ENCODE results near the gene FSHR. TPM values are rescaled to one million over a fixed set of nuclear protein-coding genes. Genes with fewer than 3 reads are reported as not detected.

The FSHR gene
- total RNA-seq, 4 donors from 2014 or later, result not detected

DNA sequence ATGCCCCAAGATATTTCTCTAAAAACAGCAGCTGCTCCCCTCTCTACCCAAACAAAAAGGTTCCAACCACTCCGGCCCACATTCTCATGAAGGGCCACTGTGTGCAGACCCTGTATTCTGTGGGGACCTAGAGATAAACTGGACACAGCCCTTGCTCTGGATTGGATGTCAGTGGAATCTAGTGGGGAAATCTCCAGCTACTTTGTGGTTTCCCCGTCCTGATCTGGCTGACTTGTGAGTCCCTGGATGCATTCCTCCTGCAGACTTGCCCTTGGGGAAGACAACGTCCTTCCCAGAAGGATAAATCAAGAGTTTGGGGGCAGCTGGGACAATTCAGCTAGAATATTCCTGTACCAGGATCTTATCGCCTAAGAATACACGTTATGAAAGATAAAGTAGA, 151.1 kb downstream of the FSHR start:
- H3K4me1 ChIP-seq, result no peaks in the 10 kb centered on the region
- H3K27me3 ChIP-seq, result no peaks in the 10 kb centered on the region
- no peak for DNase-seq (ENCODE audit: low spot score in 2 of 2)
- no peak overlapping the region for H3K27ac ChIP-seq
- no peak overlapping the region for H3K4me3 ChIP-seq
- WGBS, result 56% methylated on average over 5 of the region's 5 CpGs
- H3K9me3 ChIP-seq, result no peaks in the 10 kb centered on the region
- TF ChIP-seq POLR2A (IDR thresholded peaks at IDR 0.05) (no peak), POLR2AphosphoS5 (IDR thresholded peaks at IDR 0.05) (no peak), CTCF (IDR thresholded peaks at IDR 0.05) (no peak), EP300 (IDR thresholded peaks at IDR 0.05) (no peak)
- no peaks in the 10 kb centered on the region for H3K36me3 ChIP-seq

- Histone ChIP-seq H3K9me3 (no peaks in the 10 kb centered on the region), H3K36me3 (no peaks in the 10 kb centered on the region), H3K27ac (no peak overlapping the region), H3K4me1 (no peaks in the 10 kb centered on the region), H3K27me3 (no peaks in the 10 kb centered on the region), H3K4me3 (no peak overlapping the region)
- TF ChIP-seq EP300 (IDR thresholded peaks at IDR 0.05) (no peak), POLR2AphosphoS5 (IDR thresholded peaks at IDR 0.05) (no peak), POLR2A (IDR thresholded peaks at IDR 0.05) (no peak), CTCF (IDR thresholded peaks at IDR 0.05) (no peak)
- DNase-seq (ENCODE audit: low spot score in 2 of 2), result no peak
- WGBS, result 58% methylated on average over 3 of the region's 3 CpGs
Measured at GRCh38 chr2:49002750-49003149, 151.6 kb downstream of the FSHR start.

DNA sequence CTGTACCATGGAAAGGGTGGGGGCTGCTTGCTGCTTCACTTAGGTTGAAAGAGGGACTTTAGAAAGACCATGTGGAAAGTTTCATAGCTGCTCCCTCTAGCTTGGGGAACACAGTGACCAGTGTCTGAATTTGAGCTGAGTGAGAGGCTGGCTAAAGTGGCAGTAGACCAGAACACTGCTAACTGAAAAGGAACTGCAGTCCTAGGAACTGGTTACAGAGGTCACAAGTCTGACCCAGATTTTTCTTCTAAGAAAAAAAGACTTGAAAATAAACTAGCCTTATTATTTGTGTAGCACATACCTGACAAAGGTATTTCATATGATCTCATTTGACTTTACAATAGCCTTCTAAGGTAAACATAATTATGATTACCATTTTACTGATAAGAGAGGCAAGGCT, 153.6 kb downstream of the FSHR start:
- no peak overlapping the region for H3K27ac ChIP-seq
- no peak for TF ChIP-seq CTCF (IDR thresholded peaks at IDR 0.05)
- no peak for TF ChIP-seq EP300 (IDR thresholded peaks at IDR 0.05)
- no peak for TF ChIP-seq POLR2AphosphoS5 (IDR thresholded peaks at IDR 0.05)
- TF ChIP-seq POLR2A (IDR thresholded peaks at IDR 0.05), result no peak
- H3K4me1 ChIP-seq, result no peaks in the 10 kb centered on the region
- H3K4me3 ChIP-seq, result no peak overlapping the region
- no peaks in the 10 kb centered on the region for H3K36me3 ChIP-seq
- DNase-seq (ENCODE audit: low spot score in 2 of 2), result no peak
- no peaks in the 10 kb centered on the region for H3K9me3 ChIP-seq
- no peaks in the 10 kb centered on the region for H3K27me3 ChIP-seq

DNA sequence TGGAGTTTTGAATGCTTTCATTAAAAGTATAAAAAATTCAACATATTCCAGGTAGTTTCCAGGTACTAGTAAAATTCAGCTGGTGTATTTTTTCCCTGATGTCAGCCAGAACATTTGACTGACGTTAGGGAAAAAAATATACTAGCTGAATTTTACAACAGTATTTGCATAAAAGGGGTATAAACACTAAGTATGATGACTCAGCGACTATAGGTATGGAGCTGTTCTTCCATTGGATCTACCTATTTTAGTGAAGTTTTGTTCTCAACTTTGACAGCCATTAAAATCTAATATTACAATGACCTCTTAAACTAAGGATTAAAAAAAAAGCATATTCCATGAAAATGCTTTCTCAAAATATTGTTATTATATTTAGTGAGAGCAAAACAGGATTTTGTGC, 155.9 kb downstream of the FSHR start:
- 65% methylated on average over 2 of the region's 2 CpGs for WGBS

GRCh38 chr2:48993576-48993975, 160.7 kb downstream of the FSHR start:
- WGBS, result 89% methylated on average over 2 of the region's 2 CpGs
- no peaks in the 10 kb centered on the region for H3K4me1 ChIP-seq
- DNase-seq (ENCODE audit: low spot score in 2 of 2), result no peak
- TF ChIP-seq POLR2AphosphoS5 (IDR thresholded peaks at IDR 0.05) (no peak), EP300 (IDR thresholded peaks at IDR 0.05) (no peak), POLR2A (IDR thresholded peaks at IDR 0.05) (no peak), CTCF (IDR thresholded peaks at IDR 0.05) (no peak)
- H3K36me3 ChIP-seq, result no peaks in the 10 kb centered on the region
- no peak overlapping the region for H3K4me3 ChIP-seq
- H3K9me3 ChIP-seq, result no peaks in the 10 kb centered on the region
- no peaks in the 10 kb centered on the region for H3K27me3 ChIP-seq
- no peak overlapping the region for H3K27ac ChIP-seq

More for the DNA sequence above, 155.9 kb downstream of the FSHR start:
- Histone ChIP-seq H3K27ac (no peak overlapping the region), H3K27me3 (no peaks in the 10 kb centered on the region), H3K36me3 (no peaks in the 10 kb centered on the region), H3K9me3 (no peaks in the 10 kb centered on the region), H3K4me3 (no peak overlapping the region), H3K4me1 (no peaks in the 10 kb centered on the region)
- DNase-seq (ENCODE audit: low spot score in 2 of 2), result no peak
- TF ChIP-seq POLR2A (IDR thresholded peaks at IDR 0.05) (no peak), POLR2AphosphoS5 (IDR thresholded peaks at IDR 0.05) (no peak), EP300 (IDR thresholded peaks at IDR 0.05) (no peak), CTCF (IDR thresholded peaks at IDR 0.05) (no peak)
